ENCODE measurements around the gene VTI1A.

DNA sequence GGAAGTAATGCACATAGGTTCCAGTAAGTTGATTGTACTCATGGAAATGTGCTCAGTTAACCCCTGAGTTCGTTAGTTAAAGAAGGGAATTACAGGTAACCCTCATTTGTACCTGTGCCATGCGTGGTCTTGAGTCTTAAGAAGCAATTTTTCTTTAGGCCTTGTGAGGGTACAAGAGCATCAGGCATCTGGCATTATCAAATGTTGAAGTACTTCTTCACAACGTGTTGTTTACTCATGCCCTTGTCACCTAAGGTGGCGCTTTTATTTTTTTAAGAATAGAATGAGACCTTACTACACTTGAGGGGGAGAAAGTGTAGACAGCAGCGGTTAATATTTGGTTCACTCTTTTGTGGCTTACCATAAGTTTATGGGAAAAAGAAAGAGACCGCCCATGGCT, 167.1 kb downstream of the VTI1A start:
- TF ChIP-seq, protein P1, sequence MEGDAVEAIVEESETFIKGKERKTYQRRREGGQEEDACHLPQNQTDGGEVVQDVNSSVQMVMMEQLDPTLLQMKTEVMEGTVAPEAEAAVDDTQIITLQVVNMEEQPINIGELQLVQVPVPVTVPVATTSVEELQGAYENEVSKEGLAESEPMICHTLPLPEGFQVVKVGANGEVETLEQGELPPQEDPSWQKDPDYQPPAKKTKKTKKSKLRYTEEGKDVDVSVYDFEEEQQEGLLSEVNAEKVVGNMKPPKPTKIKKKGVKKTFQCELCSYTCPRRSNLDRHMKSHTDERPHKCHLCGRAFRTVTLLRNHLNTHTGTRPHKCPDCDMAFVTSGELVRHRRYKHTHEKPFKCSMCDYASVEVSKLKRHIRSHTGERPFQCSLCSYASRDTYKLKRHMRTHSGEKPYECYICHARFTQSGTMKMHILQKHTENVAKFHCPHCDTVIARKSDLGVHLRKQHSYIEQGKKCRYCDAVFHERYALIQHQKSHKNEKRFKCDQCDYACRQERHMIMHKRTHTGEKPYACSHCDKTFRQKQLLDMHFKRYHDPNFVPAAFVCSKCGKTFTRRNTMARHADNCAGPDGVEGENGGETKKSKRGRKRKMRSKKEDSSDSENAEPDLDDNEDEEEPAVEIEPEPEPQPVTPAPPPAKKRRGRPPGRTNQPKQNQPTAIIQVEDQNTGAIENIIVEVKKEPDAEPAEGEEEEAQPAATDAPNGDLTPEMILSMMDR (IDR thresholded peaks at IDR 0.05), result no peak
- no peak for TF ChIP-seq POLR2A (IDR thresholded peaks at IDR 0.05)

All from esophagus squamous epithelium (tissue), 4 donors.